H9 (cell line): ENCODE measurements around the gene ELK1. TPM values are rescaled to one million over a fixed set of nuclear protein-coding genes. Genes with fewer than 3 reads are reported as not detected.
A peak's percentile ranks its signal among the peaks of the same experiment; 100 is the strongest.

ENCODE experiments used
- DNase-seq: peaks from one replicate; pipeline ENCODE4 v3.0.0-alpha.2; 2017
- H2AFZ ChIP-seq: one replicate; pipeline ENCODE4 v1.6.1; 2013; ENCODE audit warnings: mild to moderate bottlenecking, low read length, control low read depth, moderate library complexity
- H2AK5ac ChIP-seq: 2 replicates; pipeline ENCODE4 v1.6.1; 2013; ENCODE audit warnings: low read length, control low read depth, mixed read lengths; ENCODE audit not compliant: insufficient read length
- H2BK120ac ChIP-seq: one replicate; pipeline ENCODE4 v1.6.1; 2013; ENCODE audit warnings: low read depth, mild to moderate bottlenecking, low read length, control low read depth, inconsistent platforms; ENCODE audit not compliant: poor library complexity, severe bottlenecking
- H2BK12ac ChIP-seq: 2 replicates; pipeline ENCODE4 v1.6.1; 2013; ENCODE audit warnings: low read length, control low read depth, mixed read lengths, low read depth; ENCODE audit not compliant: insufficient read length
- H2BK15ac ChIP-seq: 2 replicates; pipeline ENCODE4 v1.6.1; 2013; ENCODE audit warnings: low read depth, low read length, control low read depth
- H2BK20ac ChIP-seq: one replicate; pipeline ENCODE4 v1.6.1; 2013; ENCODE audit warnings: low read depth, mild to moderate bottlenecking, low read length, control low read depth, inconsistent platforms; ENCODE audit not compliant: poor library complexity, severe bottlenecking
- H2BK5ac ChIP-seq: 2 replicates; pipeline ENCODE4 v1.6.1; 2013; ENCODE audit warnings: low read length, control low read depth, mixed read lengths; ENCODE audit not compliant: insufficient read length
- H3K14ac ChIP-seq: 2 replicates; pipeline ENCODE4 v1.6.1; 2013; ENCODE audit warnings: low read length, control low read depth; ENCODE audit not compliant: insufficient read depth
- H3K18ac ChIP-seq: 2 replicates; pipeline ENCODE4 v1.6.1; 2013; ENCODE audit warnings: low read depth, mild to moderate bottlenecking, mixed read lengths, low read length, control low read depth; ENCODE audit not compliant: insufficient read length
- H3K23ac ChIP-seq: 2 replicates; pipeline ENCODE4 v1.6.1; 2013; ENCODE audit warnings: low read length, control low read depth, mixed read lengths, low read depth; ENCODE audit not compliant: insufficient read length
- H3K23me2 ChIP-seq: 2 replicates; pipeline ENCODE4 v1.6.1; 2013; ENCODE audit warnings: low read depth, mild to moderate bottlenecking, mixed read lengths, low read length, control low read depth; ENCODE audit not compliant: insufficient read length, poor library complexity, severe bottlenecking
- H3K27ac ChIP-seq: 2 replicates; pipeline ENCODE4 v1.5.1; 2013; ENCODE audit warnings: low read length, control low read depth, mixed read lengths, low read depth; ENCODE audit not compliant: insufficient read length
- H3K27me3 ChIP-seq: 2 replicates; pipeline ENCODE4 v1.6.1; 2013; ENCODE audit warnings: low read length, control low read depth, inconsistent platforms; ENCODE audit not compliant: insufficient read depth
- H3K4ac ChIP-seq: 2 replicates; pipeline ENCODE4 v1.6.1; 2013; ENCODE audit warnings: low read depth, mild to moderate bottlenecking, control low read depth, inconsistent platforms, low read length, moderate library complexity
- H3K4me1 ChIP-seq: 2 replicates; pipeline ENCODE4 v1.6.1; 2013; ENCODE audit warnings: low read length, control low read depth, inconsistent platforms; ENCODE audit not compliant: insufficient read depth
- H3K4me2 ChIP-seq: 2 replicates; pipeline ENCODE4 v1.6.1; 2013; ENCODE audit warnings: low read length, control low read depth, mixed read lengths; ENCODE audit not compliant: insufficient read length, insufficient read depth
- H3K56ac ChIP-seq: 2 replicates; pipeline ENCODE4 v1.6.1; 2013; ENCODE audit warnings: low read depth, mild to moderate bottlenecking, mixed read lengths, low read length, control low read depth; ENCODE audit not compliant: insufficient read length
- H3K79me1 ChIP-seq: 2 replicates; pipeline ENCODE4 v1.6.1; 2013; ENCODE audit warnings: low read depth, mild to moderate bottlenecking, moderate library complexity, low read length, control low read depth, inconsistent platforms; ENCODE audit not compliant: insufficient read depth, poor library complexity, severe bottlenecking
- H3K79me2 ChIP-seq: 2 replicates; pipeline ENCODE4 v1.6.1; 2013; ENCODE audit warnings: low read length, control low read depth, inconsistent platforms; ENCODE audit not compliant: insufficient read depth
- H3K9ac ChIP-seq: 2 replicates; pipeline ENCODE4 v1.6.1; 2013; ENCODE audit warnings: low read length, control low read depth, mixed read lengths; ENCODE audit not compliant: insufficient read length; ENCODE audit errors: extremely low read depth
- H3K9me3 ChIP-seq: one replicate; pipeline ENCODE4 v1.6.1; 2013; ENCODE audit warnings: low read depth, low read length, inconsistent platforms; ENCODE audit not compliant: control insufficient read depth
- H3T11ph ChIP-seq: one replicate; pipeline ENCODE4 v1.6.1; 2013; ENCODE audit warnings: mild to moderate bottlenecking, low read length, control low read depth, inconsistent platforms
- H4K20me1 ChIP-seq: one replicate; pipeline ENCODE4 v1.6.1; 2013; ENCODE audit not compliant: control insufficient read depth, insufficient read length, insufficient read depth
- H4K5ac ChIP-seq: 2 replicates; pipeline ENCODE4 v1.6.1; 2013; ENCODE audit warnings: low read depth, mild to moderate bottlenecking, mixed read lengths, low read length, control low read depth; ENCODE audit not compliant: insufficient read length
- H4K8ac ChIP-seq: replicated peaks from 2 replicates; pipeline ENCODE4 v1.6.1; 2013; ENCODE audit warnings: low read length, control low read depth, mixed read lengths, low read depth; ENCODE audit not compliant: insufficient read length
- H4K91ac ChIP-seq: 2 replicates; pipeline ENCODE4 v1.6.1; 2013; ENCODE audit warnings: low read depth, mild to moderate bottlenecking, moderate library complexity, mixed read lengths, low read length, control low read depth; ENCODE audit not compliant: insufficient read length
- H3K27ac Mint-ChIP-seq, 3 experiments: 2 replicates in 2 of 3; 3 replicates in 1 of 3; pipeline ENCODE4 v1.8.0; 2020 to 2021; ENCODE audit warnings: mixed read lengths in 3 of 3, mild to moderate bottlenecking in 1 of 3, moderate library complexity in 1 of 3
- H3K27me3 Mint-ChIP-seq: 2 replicates; pipeline ENCODE4 v1.8.0; 2021; ENCODE audit warnings: low read depth, mild to moderate bottlenecking, moderate library complexity, mixed read lengths
- H3K36me3 Mint-ChIP-seq, 3 experiments: 2 replicates in 2 of 3; 3 replicates in 1 of 3; pipeline ENCODE4 v1.8.0; 2020 to 2021; ENCODE audit warnings: low read depth in 3 of 3, mixed read lengths in 3 of 3; ENCODE audit not compliant: insufficient read depth in 1 of 3
- H3K4me1 Mint-ChIP-seq, 2 experiments: 2 replicates each; pipeline ENCODE4 v1.8.0; 2020; ENCODE audit warnings: mixed read lengths in 2 of 2
- H3K4me3 Mint-ChIP-seq, 2 experiments: 2 replicates in 1 of 2; 3 replicates in 1 of 2; pipeline ENCODE4 v1.8.0; 2020 to 2021; ENCODE audit warnings: mild to moderate bottlenecking in 2 of 2, mixed read lengths in 2 of 2, moderate library complexity in 1 of 2
- H3K9me3 Mint-ChIP-seq, 2 experiments: 2 replicates in 1 of 2; 3 replicates in 1 of 2; pipeline ENCODE4 v1.8.0; 2020; ENCODE audit warnings: mild to moderate bottlenecking in 2 of 2, mixed read lengths in 2 of 2, moderate library complexity in 1 of 2
- WGBS: extraction: QIAGEN DNeasy Blood & Tissue Kit; methylation state at CpG from one replicate; pipeline ENCODE4 v1.1.7; 2013; ENCODE audit warnings: missing lambda C conversion rate, low lambda C conversion rate, mixed read lengths; ENCODE audit not compliant: insufficient read length; ENCODE audit errors: extremely low coverage; 5-methylcytosine and 5-hydroxymethylcytosine counted together
- total RNA-seq: library from RNA; stranded (reverse); gene quantifications from 2 replicates; pipeline ENCODE4 v1.2.1, GENCODE V29; 2021
- TF ChIP-seq, protein P1 (sequence below): fragments of 200-600 bp; sonication (generic); conservative IDR thresholded peaks from 3 replicates; pipeline ENCODE4 v1.8.0; 2021; ENCODE audit warnings: antibody characterized with exemption, mild to moderate bottlenecking

Gene ELK1
- total RNA-seq, 1 experiment from 2014 or later = 49.8 TPM

DNA sequence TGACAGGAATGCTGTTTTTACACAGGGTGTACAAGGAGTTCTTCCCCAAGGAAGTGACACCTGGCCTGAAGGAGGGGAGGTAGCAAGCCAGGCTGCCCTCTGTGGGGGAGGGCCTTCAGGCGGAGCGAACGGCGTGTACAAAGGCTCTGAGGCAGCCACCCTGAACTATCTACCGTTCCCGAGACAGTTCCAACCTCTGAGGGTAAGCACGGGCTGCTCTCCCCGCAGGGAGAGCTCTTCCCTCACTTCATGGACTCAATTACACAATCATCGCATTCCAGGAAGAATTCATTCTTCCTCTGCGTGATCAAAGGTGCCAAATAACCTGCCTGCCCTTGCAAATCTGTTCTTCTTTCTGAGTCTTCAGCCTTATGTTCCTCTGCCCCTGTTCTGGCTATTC is 4.8 kb downstream of the ELK1 start:
- Histone ChIP-seq H3K56ac (no peak overlapping the region), H4K20me1 (no peaks in the 10 kb centered on the region), H4K5ac (no peak overlapping the region), H3K23ac (no peak overlapping the region), H2AK5ac (no peak overlapping the region), H3K4me1 (no peaks in the 10 kb centered on the region), H3K18ac (no peak overlapping the region), H2BK5ac (no peak overlapping the region), H3K4ac (no peak overlapping the region), H2BK20ac (no peak overlapping the region), H3K4me2 (no peak overlapping the region), H2AFZ (no peak overlapping the region), H2BK12ac (no peak overlapping the region), H3K27ac (no peak overlapping the region), H2BK15ac (no peak overlapping the region), H3T11ph (no peak overlapping the region), H3K14ac (no peak overlapping the region), H3K79me2 (no peaks in the 10 kb centered on the region), H3K9me3 (peaks cover 52% of the 10 kb centered on the region), H2BK120ac (no peak overlapping the region), H3K9ac (peak overlapping the region; percentile 7), H3K23me2 (no peaks in the 10 kb centered on the region), H3K79me1 (peaks cover 2% of the 10 kb centered on the region), H4K8ac (no peak overlapping the region), H3K27me3 (no peaks in the 10 kb centered on the region), H4K91ac (no peak overlapping the region)
- Mint-ChIP-seq H3K4me3 (no peak overlapping the region), H3K27me3 (no peaks in the 10 kb centered on the region; the same call in none of the 2 replicates), H3K36me3 (peaks cover 30 to 54% (median 49%) of the 10 kb centered on the region in 3 experiments), H3K4me1 (peaks cover 14 to 16% of the 10 kb centered on the region in 2 experiments), H3K9me3 (peaks cover 79 to 82% of the 10 kb centered on the region in 2 experiments), H3K27ac (0 out of 7 replicates have a peak overlapping the region, but pooled peaks of 1 of the 3 experiments have one; percentile 23)
- TF ChIP-seq, protein P1, sequence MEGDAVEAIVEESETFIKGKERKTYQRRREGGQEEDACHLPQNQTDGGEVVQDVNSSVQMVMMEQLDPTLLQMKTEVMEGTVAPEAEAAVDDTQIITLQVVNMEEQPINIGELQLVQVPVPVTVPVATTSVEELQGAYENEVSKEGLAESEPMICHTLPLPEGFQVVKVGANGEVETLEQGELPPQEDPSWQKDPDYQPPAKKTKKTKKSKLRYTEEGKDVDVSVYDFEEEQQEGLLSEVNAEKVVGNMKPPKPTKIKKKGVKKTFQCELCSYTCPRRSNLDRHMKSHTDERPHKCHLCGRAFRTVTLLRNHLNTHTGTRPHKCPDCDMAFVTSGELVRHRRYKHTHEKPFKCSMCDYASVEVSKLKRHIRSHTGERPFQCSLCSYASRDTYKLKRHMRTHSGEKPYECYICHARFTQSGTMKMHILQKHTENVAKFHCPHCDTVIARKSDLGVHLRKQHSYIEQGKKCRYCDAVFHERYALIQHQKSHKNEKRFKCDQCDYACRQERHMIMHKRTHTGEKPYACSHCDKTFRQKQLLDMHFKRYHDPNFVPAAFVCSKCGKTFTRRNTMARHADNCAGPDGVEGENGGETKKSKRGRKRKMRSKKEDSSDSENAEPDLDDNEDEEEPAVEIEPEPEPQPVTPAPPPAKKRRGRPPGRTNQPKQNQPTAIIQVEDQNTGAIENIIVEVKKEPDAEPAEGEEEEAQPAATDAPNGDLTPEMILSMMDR = no peak
- no peak for DNase-seq
- WGBS = no CpG with 5 or more reads among the region's 10 CpGs
